Measurements from ENCODE around the gene RAP2A. TPM values are rescaled to one million over a fixed set of nuclear protein-coding genes. Genes with fewer than 3 reads are reported as not detected.

Gene RAP2A
- total RNA-seq: 75.9 TPM

GRCh38 chr13:97433727-97434396 lies at the start of gene RAP2A:
Gene RAP2A, plus strand, starts transcription at chr13:97434169. Its CDS starts 302 bp downstream, at chr13:97434471.

Other genes starting within 250 kb of the RAP2A start
- gene MBNL2, start 211.8 kb upstream of the RAP2A start, total RNA-seq: 131 TPM

Data from camera-type eye (tissue), 1 donor.